Measurements from ENCODE around the gene MLF2. TPM values are rescaled to one million over a fixed set of nuclear protein-coding genes. Genes with fewer than 3 reads are reported as not detected.

MLF2 gene
- total RNA-seq, 1 experiment from 2014 or later = 244 TPM

- no CpG with 5 or more reads among the region's 8 CpGs for WGBS (ENCODE audit: extremely low coverage, insufficient read length, low lambda C conversion rate)
- no peak overlapping the region for H3K4me2 ChIP-seq (ENCODE audit: insufficient read depth, insufficient read length, low read length)
Observed at GRCh38 chr12:6757028-6757690, 4.2 kb upstream of the MLF2 start.

More at GRCh38 chr12:6757028-6757690, 4.2 kb upstream of the MLF2 start:
- H3K27ac Mint-ChIP-seq = peak overlapping the region in 1 of 3 experiments; percentile 1; a peak in 2 of 7 replicates
- Histone ChIP-seq H2AFZ (ENCODE audit: low read length) (no peak overlapping the region), H3K9ac (ENCODE audit: extremely low read depth, insufficient read length, low read length) (no peak overlapping the region), H3K18ac (ENCODE audit: insufficient read length, low read depth, low read length) (no peak overlapping the region), H2BK15ac (ENCODE audit: low read depth, low read length) (no peak overlapping the region), H4K8ac (replicated peaks; ENCODE audit: insufficient read length, low read depth, low read length) (no peak overlapping the region), H3T11ph (ENCODE audit: low read length) (no peak overlapping the region), H3K23ac (ENCODE audit: insufficient read length, low read depth, low read length) (no peak overlapping the region), H3K27ac (ENCODE audit: insufficient read length, low read depth, low read length) (no peak overlapping the region), H3K27me3 (ENCODE audit: insufficient read depth, low read length) (no peaks in the 10 kb centered on the region), H3K79me2 (ENCODE audit: insufficient read depth, low read length) (peaks cover 2% of the 10 kb centered on the region; the same call in 1 of the 2 replicates), H4K20me1 (ENCODE audit: control insufficient read depth, insufficient read depth, insufficient read length) (no peaks in the 10 kb centered on the region), H2BK5ac (ENCODE audit: insufficient read length, low read length) (no peak overlapping the region), H3K56ac (ENCODE audit: insufficient read length, low read depth, low read length) (no peak overlapping the region), H3K4ac (ENCODE audit: low read depth, low read length) (no peak overlapping the region), H2BK120ac (ENCODE audit: low read depth, low read length, poor library complexity, severe bottlenecking) (no peak overlapping the region), H2BK20ac (ENCODE audit: low read depth, low read length, poor library complexity, severe bottlenecking) (no peak overlapping the region), H3K23me2 (ENCODE audit: insufficient read length, low read depth, low read length, poor library complexity, severe bottlenecking) (no peaks in the 10 kb centered on the region), H4K91ac (ENCODE audit: insufficient read length, low read depth, low read length) (no peak overlapping the region), H3K79me1 (ENCODE audit: insufficient read depth, low read depth, low read length, poor library complexity, severe bottlenecking) (no peaks in the 10 kb centered on the region), H2AK5ac (ENCODE audit: insufficient read length, low read length) (no peak overlapping the region), H2BK12ac (ENCODE audit: insufficient read length, low read depth, low read length) (no peak overlapping the region), H3K9me3 (ENCODE audit: control insufficient read depth, low read depth, low read length) (no peaks in the 10 kb centered on the region), H3K14ac (ENCODE audit: insufficient read depth, low read length) (no peak overlapping the region), H3K4me1 (ENCODE audit: insufficient read depth, low read length) (0 out of 2 replicates have a peak, but pooled peaks cover 2% of the 10 kb centered on the region), H4K5ac (ENCODE audit: insufficient read length, low read depth, low read length) (no peak overlapping the region)
- H3K27me3 Mint-ChIP-seq (ENCODE audit: low read depth) = no peaks in the 10 kb centered on the region; the same call in 1 of the 2 replicates
- no peak overlapping the region for H3K4me3 Mint-ChIP-seq
- no peaks in the 10 kb centered on the region for H3K9me3 Mint-ChIP-seq
- peaks cover 29 to 49% of the 10 kb centered on the region in 2 experiments for H3K4me1 Mint-ChIP-seq
- TF ChIP-seq CTCF (conservative IDR thresholded peaks at IDR 0.05) = no peak
- DNase-seq = no peak
- peaks cover 0 to 4% (median 2%) of the 10 kb centered on the region in 3 experiments; a peak in 5 of 7 replicates for H3K36me3 Mint-ChIP-seq (ENCODE audit: insufficient read depth in 1 of 3, low read depth in 3 of 3)

Data from H9 (cell line).